ENCODE measurements around the gene MSRB1.
"Not testable (repeated sequence)": the region's sequence is repeated elsewhere in the genome, so short reads cannot be mapped to it uniquely, and the experiment has no call there.

Gene MSRB1

GRCh38 chr16:1960665-1961630 is 17.9 kb upstream of the MSRB1 start:
- DNase-seq (ENCODE audit: insufficient read length, low spot score) (no peak), FAIRE-seq (no peak)
- peak; percentile 40; the same call in 1 of the 2 replicates for TF ChIP-seq POLR2A (IDR thresholded peaks at IDR 0.05; ENCODE audit: low read depth, low read length)

DNA sequence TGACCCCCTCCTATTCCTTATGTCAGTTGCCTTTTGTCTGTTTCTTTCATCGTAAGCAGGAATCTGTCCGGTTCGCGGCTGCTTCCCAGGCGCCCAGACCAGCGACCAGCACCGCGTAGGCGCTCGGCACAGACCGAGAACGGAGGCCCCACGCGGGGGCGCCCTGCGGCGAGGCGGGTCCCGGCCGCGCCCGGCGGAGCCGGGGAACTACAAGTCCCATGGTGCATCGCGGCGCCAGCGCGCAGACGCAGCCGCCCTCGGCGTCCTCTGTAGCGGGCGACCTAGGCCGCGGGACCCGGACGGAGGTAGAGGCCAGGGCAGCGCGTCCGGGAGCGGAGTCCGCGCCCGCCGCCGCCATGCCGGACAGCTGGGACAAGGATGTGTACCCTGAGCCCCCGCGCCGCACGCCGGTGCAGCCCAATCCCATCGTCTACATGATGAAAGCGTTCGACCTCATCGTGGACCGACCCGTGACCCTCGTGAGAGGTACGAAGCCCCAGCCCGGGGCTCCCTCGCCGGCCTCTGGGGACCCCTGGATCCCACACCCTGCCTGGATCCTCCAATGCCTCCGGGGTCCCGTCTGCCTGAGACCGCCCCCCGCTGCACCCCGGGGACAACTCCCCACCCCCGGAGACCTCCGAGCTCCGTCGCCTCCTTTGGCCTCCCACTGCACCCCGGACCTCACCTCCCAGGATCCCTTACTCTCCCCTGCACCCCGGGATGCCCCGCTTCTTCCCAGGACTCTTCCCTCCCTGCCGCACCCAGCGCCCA is 16.5 kb upstream of the MSRB1 start, which contains the start of gene NDUFB10:
Gene NDUFB10 (plus strand): TSS at position 270 of the 771 bp plus-strand sequence. CDS start 87 bp downstream, at position 357.
- DNase-seq (ENCODE audit: insufficient read length, low spot score) (peak; percentile 91), FAIRE-seq (no peak)
- peak; percentile 98 for TF ChIP-seq POLR2A (IDR thresholded peaks at IDR 0.05; ENCODE audit: low read depth, low read length)

DNA sequence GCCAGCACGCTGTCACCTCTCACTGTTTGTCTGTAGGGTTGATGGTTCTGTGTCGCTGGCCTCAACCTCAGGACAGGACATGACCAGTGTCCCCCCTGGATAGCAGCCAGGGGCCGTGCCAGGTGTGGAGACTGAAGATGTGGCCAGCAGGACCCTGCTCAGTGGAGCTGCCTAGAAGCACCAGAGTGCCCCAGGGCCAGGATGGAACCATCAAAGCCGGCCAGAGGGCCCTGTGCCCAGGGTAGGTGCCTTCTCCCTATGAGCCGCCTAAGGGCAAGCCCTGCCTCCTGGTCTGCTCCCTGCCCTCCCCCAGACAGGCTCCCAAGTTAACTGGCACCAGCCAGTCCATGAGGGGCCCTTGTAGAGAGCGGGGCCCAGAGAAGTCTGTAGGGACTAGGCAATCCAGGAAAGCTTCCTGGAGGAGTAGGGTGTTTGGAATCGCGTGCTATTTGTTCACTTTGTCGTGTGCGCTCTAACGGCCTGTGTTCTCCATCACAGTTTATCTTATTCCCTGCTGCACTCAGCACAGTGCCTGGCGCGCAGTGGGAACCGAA is 15.8 kb upstream of the MSRB1 start:
- no peak for DNase-seq (ENCODE audit: insufficient read length, low spot score)
- FAIRE-seq: no peak
- TF ChIP-seq POLR2A (IDR thresholded peaks at IDR 0.05; ENCODE audit: low read depth, low read length): no peak

DNA sequence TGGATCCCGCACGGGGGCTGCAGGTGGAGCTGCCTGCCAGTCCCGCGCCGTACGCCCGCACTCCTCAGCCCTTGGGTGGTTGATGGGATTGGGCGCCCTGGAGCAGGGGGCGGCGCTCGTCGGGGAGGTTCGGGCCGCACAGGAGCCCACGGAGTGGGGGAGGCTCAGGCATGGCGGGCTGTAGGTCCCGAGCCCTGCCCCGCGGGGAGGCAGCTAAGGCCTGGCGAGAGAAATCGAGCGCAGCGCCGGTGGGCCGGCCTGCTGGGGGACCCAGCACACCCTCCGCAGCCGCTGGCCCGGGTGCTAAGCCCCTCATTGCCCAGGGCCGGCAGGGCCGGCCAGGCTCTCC is 15.1 kb upstream of the MSRB1 start:
- not testable (repeated sequence) for DNase-seq (ENCODE audit: insufficient read length, low spot score); FAIRE-seq

GRCh38 chr16:1957434-1958142 is 14.6 kb upstream of the MSRB1 start:
- not testable (repeated sequence) for DNase-seq (ENCODE audit: insufficient read length, low spot score); FAIRE-seq

- FAIRE-seq (no peak), DNase-seq (ENCODE audit: insufficient read length, low spot score) (no peak)
- no peak for TF ChIP-seq POLR2A (IDR thresholded peaks at IDR 0.05; ENCODE audit: low read depth, low read length)
Measured at GRCh38 chr16:1953734-1954133, 10.7 kb upstream of the MSRB1 start.

GRCh38 chr16:1950559-1950958 is 7.6 kb upstream of the MSRB1 start:
- FAIRE-seq: no peak
- no peak for TF ChIP-seq POLR2A (IDR thresholded peaks at IDR 0.05; ENCODE audit: low read depth, low read length)
- no peak for DNase-seq (ENCODE audit: insufficient read length, low spot score)

GRCh38 chr16:1950047-1950446 is 7.0 kb upstream of the MSRB1 start:
- TF ChIP-seq POLR2A (IDR thresholded peaks at IDR 0.05; ENCODE audit: low read depth, low read length): no peak
- DNase-seq (ENCODE audit: insufficient read length, low spot score) (no peak), FAIRE-seq (no peak)

DNA sequence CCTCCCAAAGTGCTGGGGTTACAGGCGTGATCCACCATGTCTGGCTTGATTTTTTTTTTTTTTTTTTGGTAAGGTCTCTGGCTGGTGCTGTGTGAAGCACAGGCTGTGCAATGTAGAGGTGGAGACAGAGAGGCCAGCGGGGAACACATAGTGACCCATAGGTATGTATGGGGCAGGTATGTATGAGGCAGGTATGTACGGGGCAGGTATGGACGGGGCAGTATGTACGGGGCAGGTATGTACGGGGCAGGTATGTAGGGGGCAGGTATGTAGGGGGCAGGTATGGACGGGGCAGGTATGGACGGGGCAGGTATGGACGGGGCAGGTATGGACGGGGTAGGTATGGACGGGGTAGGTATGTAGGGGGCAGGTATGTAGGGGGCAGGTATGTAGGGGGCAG is 6.5 kb upstream of the MSRB1 start:
- FAIRE-seq (no peak), DNase-seq (ENCODE audit: insufficient read length, low spot score) (no peak)
- no peak for TF ChIP-seq POLR2A (IDR thresholded peaks at IDR 0.05; ENCODE audit: low read depth, low read length)

DNA sequence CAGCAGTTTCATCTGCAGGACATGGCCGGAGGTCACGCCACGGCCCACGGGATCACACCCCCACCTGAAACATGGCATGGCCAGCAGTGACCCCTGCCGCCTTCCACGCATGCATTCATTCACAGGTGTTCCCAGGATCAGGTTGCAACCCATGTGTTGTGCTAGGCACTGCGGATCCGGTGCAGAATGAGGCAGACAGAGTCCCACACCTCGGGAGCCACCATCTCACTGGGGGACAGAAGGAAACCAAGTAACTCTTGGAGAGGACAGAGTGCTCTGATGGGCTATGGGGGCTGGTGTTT is 4.3 kb upstream of the MSRB1 start:
- no peak for FAIRE-seq
- no peak for DNase-seq (ENCODE audit: insufficient read length, low spot score)
- TF ChIP-seq POLR2A (IDR thresholded peaks at IDR 0.05; ENCODE audit: low read depth, low read length): no peak

GRCh38 chr16:1946495-1947368 is 3.7 kb upstream of the MSRB1 start:
- no peak for FAIRE-seq
- no peak for TF ChIP-seq POLR2A (IDR thresholded peaks at IDR 0.05; ENCODE audit: low read depth, low read length)
- no peak for DNase-seq (ENCODE audit: insufficient read length, low spot score)

DNA sequence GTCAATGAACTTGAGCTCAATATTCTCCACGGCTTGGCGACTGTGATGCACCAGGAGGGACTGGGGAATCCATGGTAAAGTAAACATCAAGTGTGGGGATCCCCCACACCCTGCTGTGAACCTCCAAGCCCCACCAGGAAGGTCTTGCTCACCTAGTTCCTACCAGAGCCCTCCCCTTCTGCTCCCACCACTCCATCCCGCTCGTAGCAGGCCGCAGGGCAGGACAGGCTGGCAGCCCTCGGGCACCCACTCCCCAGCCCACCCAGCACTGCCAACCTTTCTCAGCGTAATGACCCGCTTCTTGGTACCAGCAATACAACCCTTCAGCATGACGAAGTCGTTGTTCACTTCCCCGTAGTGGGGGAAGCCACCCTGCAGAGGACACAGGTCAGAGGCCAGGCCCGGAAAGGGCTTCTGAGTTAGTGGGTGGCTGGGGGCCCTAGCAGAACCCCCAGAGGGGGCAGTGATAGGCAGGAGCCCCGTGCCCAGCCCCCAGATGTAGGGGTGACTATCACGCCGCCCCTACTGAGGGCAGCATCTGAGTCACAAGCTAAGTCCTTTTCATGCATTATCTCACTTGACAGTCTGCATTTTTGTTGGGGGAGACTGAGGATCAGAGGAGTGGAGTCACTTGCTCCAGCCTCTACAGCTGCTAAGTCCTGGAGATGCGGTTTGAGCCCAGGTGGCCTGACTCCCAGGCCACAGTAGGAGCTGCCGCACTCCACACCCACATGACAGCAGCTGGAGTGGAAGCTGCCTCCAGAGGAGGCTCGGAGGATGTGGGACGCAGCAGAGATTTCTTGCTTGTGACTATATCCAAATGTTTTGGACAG is 2.8 kb upstream of the MSRB1 start:
- TF ChIP-seq POLR2A (IDR thresholded peaks at IDR 0.05; ENCODE audit: low read depth, low read length): no peak
- FAIRE-seq (no peak), DNase-seq (ENCODE audit: insufficient read length, low spot score) (no peak)

Data from H54 (cell line).